Calu3 (cell line): Measurements from ENCODE around the gene ROCK1. TPM values are rescaled to one million over a fixed set of nuclear protein-coding genes. Genes with fewer than 3 reads are reported as not detected.

Source experiments
- BruUV-seq: library from RNA; stranded (reverse); fragments of 400-500 nt; replicated peaks from 2 replicates; lab custom pipeline; 2021; lab: Mats Ljungman, UMichigan
- CTCF ChIA-PET: fragments of 300-600 bp; sonication (Branson Sonifier 250); formaldehyde crosslinking; loops from one replicate; lab custom pipeline; 2022; ENCODE audit warnings: antibody characterized with exemption; lab: Charles Lee
- DNase-seq: peaks from one replicate; pipeline ENCODE4 v3.0.0; 2022
- H3K27ac Mint-ChIP-seq: one replicate; pipeline ENCODE4 v1.8.0; 2022; ENCODE audit warnings: mixed read lengths; ENCODE audit not compliant: unreplicated experiment
- H3K27me3 Mint-ChIP-seq: one replicate; pipeline ENCODE4 v1.8.0; 2022; ENCODE audit warnings: mixed read lengths; ENCODE audit not compliant: unreplicated experiment
- H3K36me3 Mint-ChIP-seq: one replicate; pipeline ENCODE4 v1.8.0; 2022; ENCODE audit warnings: mild to moderate bottlenecking, moderate library complexity, mixed read lengths; ENCODE audit not compliant: insufficient read depth, unreplicated experiment
- H3K4me1 Mint-ChIP-seq: one replicate; pipeline ENCODE4 v1.8.0; 2022; ENCODE audit warnings: mild to moderate bottlenecking, low read depth, mixed read lengths; ENCODE audit not compliant: unreplicated experiment
- H3K4me3 Mint-ChIP-seq: one replicate; pipeline ENCODE4 v1.8.0; 2022; ENCODE audit warnings: mild to moderate bottlenecking, low read depth, moderate library complexity, mixed read lengths; ENCODE audit not compliant: unreplicated experiment
- H3K9me3 Mint-ChIP-seq: one replicate; pipeline ENCODE4 v1.8.0; 2022; ENCODE audit warnings: low read depth, mixed read lengths; ENCODE audit not compliant: unreplicated experiment
- intact Hi-C: fragments of 100-400 bp; cut with micrococcal nuclease; formaldehyde crosslinking; loops from one replicate; pipeline ENCODE4 v1.10.0; 2022; ENCODE audit not compliant: unreplicated experiment
- total RNA-seq: library from RNA; stranded (reverse); gene quantifications from 2 replicates; pipeline ENCODE4 v1.2.3, GENCODE V29; 2022
- TF ChIP-seq, protein P1 (sequence below): fragments of 200-600 bp; IDR thresholded peaks from one replicate; pipeline ENCODE4 v1.8.0; 2022; ENCODE audit warnings: antibody characterized with exemption; ENCODE audit not compliant: unreplicated experiment

The ROCK1 gene
- total RNA-seq, 1 experiment from 2014 or later, result 50.9 TPM

DNA sequence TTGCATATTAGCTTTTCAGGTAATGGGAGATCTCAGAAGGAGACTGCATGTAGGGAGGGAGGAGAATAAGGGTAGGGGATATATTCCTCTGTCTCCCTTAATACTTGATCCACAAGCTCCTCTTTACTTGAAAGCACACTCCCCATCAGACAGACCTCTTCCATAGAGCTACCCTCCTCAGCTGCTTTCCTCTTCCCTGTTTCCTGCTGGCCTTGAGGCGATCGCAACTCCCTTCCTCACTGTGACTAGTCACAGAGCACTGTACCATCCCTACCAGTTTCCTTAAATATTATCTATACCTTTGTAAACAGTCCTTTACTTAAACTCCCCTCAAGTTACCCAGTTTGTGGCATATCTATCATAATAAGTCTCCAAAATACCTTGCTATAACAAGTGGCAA lies 10.9 kb downstream of the ROCK1 start:
- DNase-seq, result no peak
- no peak overlapping the region for H3K4me3 Mint-ChIP-seq
- intact Hi-C loops, result loop anchor here (5.0 kb wide), 2 partner anchors 38 to 58 kb away; no protein-coding TSS in a partner anchor
- CTCF ChIA-PET, result interaction anchor here (0.6 kb wide), 1 partner anchor 81 kb away, joined by 3 read pairs; no protein-coding TSS in a partner anchor
- peaks cover 30% of the 10 kb centered on the region for H3K4me1 Mint-ChIP-seq
- BruUV-seq, result no TSS peak
- TF ChIP-seq, protein P1, sequence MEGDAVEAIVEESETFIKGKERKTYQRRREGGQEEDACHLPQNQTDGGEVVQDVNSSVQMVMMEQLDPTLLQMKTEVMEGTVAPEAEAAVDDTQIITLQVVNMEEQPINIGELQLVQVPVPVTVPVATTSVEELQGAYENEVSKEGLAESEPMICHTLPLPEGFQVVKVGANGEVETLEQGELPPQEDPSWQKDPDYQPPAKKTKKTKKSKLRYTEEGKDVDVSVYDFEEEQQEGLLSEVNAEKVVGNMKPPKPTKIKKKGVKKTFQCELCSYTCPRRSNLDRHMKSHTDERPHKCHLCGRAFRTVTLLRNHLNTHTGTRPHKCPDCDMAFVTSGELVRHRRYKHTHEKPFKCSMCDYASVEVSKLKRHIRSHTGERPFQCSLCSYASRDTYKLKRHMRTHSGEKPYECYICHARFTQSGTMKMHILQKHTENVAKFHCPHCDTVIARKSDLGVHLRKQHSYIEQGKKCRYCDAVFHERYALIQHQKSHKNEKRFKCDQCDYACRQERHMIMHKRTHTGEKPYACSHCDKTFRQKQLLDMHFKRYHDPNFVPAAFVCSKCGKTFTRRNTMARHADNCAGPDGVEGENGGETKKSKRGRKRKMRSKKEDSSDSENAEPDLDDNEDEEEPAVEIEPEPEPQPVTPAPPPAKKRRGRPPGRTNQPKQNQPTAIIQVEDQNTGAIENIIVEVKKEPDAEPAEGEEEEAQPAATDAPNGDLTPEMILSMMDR, result no peak
- no peak overlapping the region for H3K27ac Mint-ChIP-seq
- H3K27me3 Mint-ChIP-seq, result no peaks in the 10 kb centered on the region
- no peaks in the 10 kb centered on the region for H3K36me3 Mint-ChIP-seq
- H3K9me3 Mint-ChIP-seq, result no peaks in the 10 kb centered on the region

DNA sequence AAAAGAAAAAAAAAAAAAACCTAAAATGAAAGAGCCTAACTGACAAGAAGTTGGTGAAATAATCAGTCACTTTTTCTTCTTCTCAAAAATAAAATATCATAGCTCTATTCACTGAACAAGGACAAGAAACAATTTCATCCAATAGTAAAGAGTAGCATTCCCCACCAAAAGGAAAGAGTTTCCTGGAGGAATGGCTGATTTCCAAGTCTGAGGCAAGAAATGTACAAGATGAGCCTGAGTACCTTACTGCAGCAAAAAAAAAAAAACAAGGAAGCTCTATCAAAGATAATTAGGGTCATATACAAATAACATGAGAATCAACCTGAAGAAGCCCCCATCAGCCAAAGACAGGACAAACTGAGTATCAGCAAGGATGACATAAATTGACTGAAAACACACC lies 11.5 kb downstream of the ROCK1 start:
- CTCF ChIA-PET, result no interaction called here
- H3K36me3 Mint-ChIP-seq, result no peaks in the 10 kb centered on the region
- no TSS peak for BruUV-seq
- H3K9me3 Mint-ChIP-seq, result no peaks in the 10 kb centered on the region
- TF ChIP-seq, protein P1, result no peak
- intact Hi-C loops, result loop anchor here (5.0 kb wide), 2 partner anchors 38 to 58 kb away; no protein-coding TSS in a partner anchor
- H3K4me3 Mint-ChIP-seq, result no peak overlapping the region
- H3K4me1 Mint-ChIP-seq, result peaks cover 26% of the 10 kb centered on the region
- H3K27me3 Mint-ChIP-seq, result no peaks in the 10 kb centered on the region
- DNase-seq, result no peak
- no peak overlapping the region for H3K27ac Mint-ChIP-seq

DNA sequence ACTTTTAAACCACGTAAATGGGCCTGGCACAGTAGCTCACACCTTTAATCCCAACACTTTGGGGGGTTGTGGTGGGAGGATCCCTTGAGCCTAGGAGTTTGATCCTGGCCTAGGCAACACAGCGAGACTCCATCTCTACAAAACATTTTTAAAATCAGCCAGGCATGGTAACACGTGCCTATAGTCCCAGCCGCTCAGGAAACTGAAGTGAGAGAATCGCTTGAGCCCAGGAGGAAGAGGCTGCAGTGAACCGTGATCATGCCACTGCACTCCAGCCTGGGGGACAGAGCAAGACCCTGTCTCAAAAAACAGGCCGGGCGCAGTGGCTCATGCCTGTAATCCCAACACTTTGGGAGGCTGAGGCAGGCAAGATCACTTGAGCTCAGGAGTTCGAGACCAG lies 12.2 kb downstream of the ROCK1 start:
- CTCF ChIA-PET, result interaction anchor here (0.6 kb wide), 1 partner anchor 1989 kb away, joined by 6 read pairs; no protein-coding TSS in a partner anchor
- H3K27ac Mint-ChIP-seq, result no peak overlapping the region
- no peaks in the 10 kb centered on the region for H3K9me3 Mint-ChIP-seq
- intact Hi-C loops, result no loop called here
- no TSS peak for BruUV-seq
- H3K36me3 Mint-ChIP-seq, result no peaks in the 10 kb centered on the region
- H3K4me1 Mint-ChIP-seq, result peaks cover 26% of the 10 kb centered on the region
- DNase-seq, result no peak
- TF ChIP-seq, protein P1, result no peak
- no peaks in the 10 kb centered on the region for H3K27me3 Mint-ChIP-seq
- H3K4me3 Mint-ChIP-seq, result no peak overlapping the region

DNA sequence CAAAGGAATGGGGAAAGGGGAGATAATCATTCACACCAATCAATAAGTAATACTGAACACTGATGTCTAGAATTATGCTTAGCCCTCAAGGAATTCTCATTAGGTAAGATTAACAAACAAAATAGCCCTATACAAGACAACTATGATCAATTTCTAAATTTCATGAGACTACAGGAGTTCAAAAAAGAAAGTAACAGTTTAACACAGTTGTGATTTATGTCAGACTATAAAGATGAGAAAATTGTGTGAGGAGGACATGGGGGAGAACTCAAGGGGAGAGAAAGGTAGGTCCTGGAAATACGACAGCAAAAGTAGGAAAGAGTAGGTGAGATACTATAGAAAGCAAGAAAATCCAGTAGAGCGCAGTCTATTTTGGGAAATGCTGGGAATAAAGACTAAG lies 14.9 kb downstream of the ROCK1 start:
- BruUV-seq, result no TSS peak
- Mint-ChIP-seq H3K27me3 (no peaks in the 10 kb centered on the region), H3K27ac (no peak overlapping the region), H3K36me3 (no peaks in the 10 kb centered on the region), H3K4me1 (peaks cover 26% of the 10 kb centered on the region), H3K4me3 (no peak overlapping the region), H3K9me3 (no peaks in the 10 kb centered on the region)
- DNase-seq, result no peak
- intact Hi-C loops, result no loop called here
- TF ChIP-seq, protein P1, result no peak
- CTCF ChIA-PET, result no interaction called here
